Ovary (tissue), 9 donors: Measurements from ENCODE around the gene PPIH. TPM values are rescaled to one million over a fixed set of nuclear protein-coding genes. Genes with fewer than 3 reads are reported as not detected.

ENCODE experiments used
- DNase-seq, 5 donors: peaks; one replicate each; pipeline ENCODE4 v3.0.0-alpha.2; 2019 to 2020
- H3K27ac ChIP-seq, 2 donors: fragments of 200-600 bp; one replicate each; pipeline versions ENCODE4 v1.5.1 to v1.8.0; 2019 to 2022
- H3K27me3 ChIP-seq: fragments of 200-600 bp; one replicate; pipeline ENCODE4 v1.8.0; 2022
- H3K36me3 ChIP-seq: fragments of 200-600 bp; sonication (generic); one replicate; pipeline ENCODE4 v1.5.1; 2019
- H3K4me1 ChIP-seq: one replicate; pipeline ENCODE4 v1.8.1; 2013; ENCODE audit warnings: mild to moderate bottlenecking, moderate library complexity; ENCODE audit not compliant: insufficient read depth
- H3K4me3 ChIP-seq: fragments of 200-600 bp; sonication (generic); one replicate; pipeline ENCODE4 v1.5.1; 2017
- H3K9me3 ChIP-seq, 2 donors: fragments of 200-600 bp in 1 of 2; sonication (generic) in 1 of 2; one replicate each; pipeline versions ENCODE4 v1.5.1 to v1.8.1; 2013 to 2019; ENCODE audit warnings: mild to moderate bottlenecking in 1 of 2, moderate library complexity in 1 of 2
- CTCF ChIP-seq, 3 donors: fragments of 450-650 bp in 2 of 3; fragments of 200-600 bp in 1 of 3; IDR thresholded peaks; one replicate each; pipeline versions ENCODE4 v1.5.1 to v1.8.0; 2016 to 2022; ENCODE audit warnings: antibody characterized with exemption in 3 of 3, mild to moderate bottlenecking in 1 of 3
- EP300 ChIP-seq: sonication (generic); formaldehyde crosslinking; IDR thresholded peaks from one replicate; pipeline ENCODE4 v1.6.1; 2017; ENCODE audit warnings: antibody characterized with exemption
- POLR2A ChIP-seq: fragments of 450-650 bp; IDR thresholded peaks from one replicate; pipeline ENCODE4 v1.6.1; 2017; ENCODE audit warnings: antibody characterized with exemption, mild to moderate bottlenecking, moderate library complexity
- WGBS, 3 donors: extraction: QIAGEN DNeasy Blood & Tissue Kit in 1 of 3; methylation state at CpG; one replicate each; pipeline versions ENCODE4 v1.1.5 to v1.1.7; 2013 to 2017; 5-methylcytosine and 5-hydroxymethylcytosine counted together
- intact Hi-C, 4 donors: fragments of 100-400 bp; cut with DNase I; formaldehyde crosslinking; loops; one replicate each; pipeline versions ENCODE4 v1.11.0 to v1.15.1; 2022 to 2023
- polyA plus RNA-seq, 2 donors: library from polyadenylated mRNA; stranded (reverse); fragments of 200-250 nt in 1 of 2; fragments of 350-450 nt in 1 of 2; fragmentation: Illumina TruSeq in 1 of 2; extraction: RNeasy Lipid Tissue Mini Kit (QIAGEN cat#74804) in 1 of 2; gene quantifications; one replicate each; pipeline ENCODE4 v1.2.3, GENCODE V29; 2013 to 2014
- total RNA-seq, 7 donors: library from RNA; depleted of rRNA in 2 of 7; stranded (reverse); fragments of >200 nt in 2 of 7; fragmentation: NEBNext Ultra II Directional in 3 of 7; extraction: Animal tissue kit (Norgen Biotek cat#: 25700) in 3 of 7; gene quantifications; one replicate each; pipeline versions ENCODE4 v1.1.0 to v1.2.4, GENCODE V29; 2016 to 2023
- donor health status: DM: no; HTN: no; CAD: no; lungs with moderate emphysema.
- donor health status: DM: no; HTN: no; CAD: no.
- donor health status: Bipolar disorder and iron deficiency.
- donor health status: DM: yes; HTN: yes; CAD: no.
- donor health status: DM: no; HTN: no; CAD: no.
- donor health status: DM: yes; HTN: yes; CAD: no.

The PPIH gene
- total and polyA plus RNA-seq, 9 donors = 23.1 to 49.1 (median 26.5) TPM

- peaks cover 17% of the 10 kb centered on the region for H3K4me1 ChIP-seq
- WGBS, 3 donors = 36 to 42% (median 36%) methylated on average over 5 of the region's 5 CpGs
- H3K27me3 ChIP-seq = no peaks in the 10 kb centered on the region
- H3K36me3 ChIP-seq = no peaks in the 10 kb centered on the region
- DNase-seq = no peak
- TF ChIP-seq EP300 (no peak), CTCF (IDR thresholded peaks at IDR 0.05) (no peak), POLR2A (no peak)
- no peaks in the 10 kb centered on the region for H3K9me3 ChIP-seq
- H3K4me3 ChIP-seq = peak overlapping the region; percentile 84
- no peak overlapping the region for H3K27ac ChIP-seq
- intact Hi-C loops = loop anchor here in 2 of 4 donors (10.0 kb wide), 1 partner anchor 81 kb away; the partner anchor contains the start of genes C1orf50 (in 2 of the 2) and P3H1 (in 2 of the 2)
These were observed 25.9 kb downstream of the PPIH start for GRCh38 chr1:42684139-42684538.

- no peak for DNase-seq
- no peaks in the 10 kb centered on the region for H3K27me3 ChIP-seq
- no peak overlapping the region for H3K4me3 ChIP-seq
- 81 to 89% (median 86%) methylated on average over 4 of the region's 4 CpGs for WGBS, 3 donors
- TF ChIP-seq CTCF (IDR thresholded peaks at IDR 0.05) (no peak), EP300 (no peak), POLR2A (no peak)
- H3K27ac ChIP-seq = no peak overlapping the region
- intact Hi-C loops = loop anchor here in 2 of 4 donors (10.0 kb wide), 1 partner anchor 78 kb away; the partner anchor contains the start of genes C1orf50 (in 2 of the 2) and P3H1 (in 2 of the 2)
- no peaks in the 10 kb centered on the region for H3K36me3 ChIP-seq
- H3K9me3 ChIP-seq = no peaks in the 10 kb centered on the region
- peaks cover 19% of the 10 kb centered on the region for H3K4me1 ChIP-seq
These were observed 28.2 kb downstream of the PPIH start for GRCh38 chr1:42686418-42686817.

- no peaks in the 10 kb centered on the region for H3K9me3 ChIP-seq
- intact Hi-C loops = loop anchor here in 2 of 4 donors (10.0 kb wide), 1 partner anchor 75 kb away; the partner anchor contains the start of genes C1orf50 (in 2 of the 2) and P3H1 (in 2 of the 2)
- H3K27me3 ChIP-seq = no peaks in the 10 kb centered on the region
- TF ChIP-seq CTCF (IDR thresholded peaks at IDR 0.05) = no peak
- no peak for TF ChIP-seq EP300
- no peak for TF ChIP-seq POLR2A
- H3K36me3 ChIP-seq = no peaks in the 10 kb centered on the region
- no peak for DNase-seq
- H3K4me1 ChIP-seq = peaks cover 18% of the 10 kb centered on the region
- 93 to 98% (median 96%) methylated on average over 3 of the region's 3 CpGs for WGBS, 3 donors
- no peak overlapping the region for H3K4me3 ChIP-seq
- H3K27ac ChIP-seq = no peak overlapping the region
These were observed 31.7 kb downstream of the PPIH start for GRCh38 chr1:42689912-42690311.

GRCh38 chr1:42690477-42691156 lies 32.4 kb downstream of the PPIH start:
- no peak for DNase-seq
- no peak for TF ChIP-seq CTCF (IDR thresholded peaks at IDR 0.05)
- Histone ChIP-seq H3K4me3 (no peak overlapping the region), H3K4me1 (peaks cover 18% of the 10 kb centered on the region), H3K27ac (no peak overlapping the region), H3K36me3 (no peaks in the 10 kb centered on the region), H3K27me3 (no peaks in the 10 kb centered on the region), H3K9me3 (no peaks in the 10 kb centered on the region)
- 71 to 92% (median 84%) methylated on average over 1 of the region's 1 CpG for WGBS, 3 donors
- intact Hi-C loops = no loop called here
